ENCODE results near the gene PPM1E.
"Not testable (repeated sequence)": the region's sequence is repeated elsewhere in the genome, so short reads cannot be mapped to it uniquely, and the experiment has no call there.

The PPM1E gene

GRCh38 chr17:58850106-58850505, 94.5 kb downstream of the PPM1E start:
- not testable (repeated sequence) for DNase-seq

DNA sequence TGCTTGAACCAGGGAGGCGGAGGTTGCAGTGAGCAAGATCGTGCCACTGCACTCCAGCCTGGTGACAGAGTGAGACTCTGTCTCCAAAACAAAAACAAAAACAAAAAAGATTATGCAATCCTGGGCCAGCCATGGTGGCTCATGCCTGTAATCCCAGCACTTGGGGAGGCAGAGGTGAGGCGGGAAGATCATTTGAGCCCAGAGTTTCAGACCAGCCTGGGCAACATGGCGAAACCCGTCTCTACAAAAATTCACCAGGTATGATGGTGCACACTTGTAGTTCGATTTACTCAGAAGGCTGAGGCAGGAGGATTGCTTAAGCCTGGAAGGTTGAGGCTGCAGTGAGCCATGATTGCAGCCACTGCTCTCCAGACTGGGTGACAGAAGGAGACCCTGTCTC, 109.6 kb downstream of the PPM1E start:
- DNase-seq = no peak

- no peak for DNase-seq
These were observed 115.1 kb downstream of the PPM1E start for GRCh38 chr17:58870747-58871146.

DNA sequence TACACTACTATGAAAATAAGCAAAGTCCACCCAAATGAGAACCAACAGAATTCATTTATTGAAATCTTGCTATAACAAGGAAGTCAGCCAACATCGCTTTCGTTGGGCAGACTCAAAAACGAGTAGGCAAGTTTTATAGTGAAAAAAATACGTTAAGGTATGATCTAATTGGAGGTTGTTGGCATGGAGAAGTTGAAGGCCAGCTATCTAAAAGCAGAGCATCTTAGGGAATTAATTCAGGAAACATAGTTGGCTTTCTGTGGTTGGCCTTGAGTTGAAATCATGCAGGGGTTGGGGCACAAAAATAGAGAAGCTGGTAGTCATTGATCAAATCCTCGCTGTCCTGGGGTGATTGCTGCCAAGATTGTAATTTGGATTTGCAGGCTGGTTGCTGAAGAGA, 118.3 kb downstream of the PPM1E start:
- no peak for DNase-seq

DNA sequence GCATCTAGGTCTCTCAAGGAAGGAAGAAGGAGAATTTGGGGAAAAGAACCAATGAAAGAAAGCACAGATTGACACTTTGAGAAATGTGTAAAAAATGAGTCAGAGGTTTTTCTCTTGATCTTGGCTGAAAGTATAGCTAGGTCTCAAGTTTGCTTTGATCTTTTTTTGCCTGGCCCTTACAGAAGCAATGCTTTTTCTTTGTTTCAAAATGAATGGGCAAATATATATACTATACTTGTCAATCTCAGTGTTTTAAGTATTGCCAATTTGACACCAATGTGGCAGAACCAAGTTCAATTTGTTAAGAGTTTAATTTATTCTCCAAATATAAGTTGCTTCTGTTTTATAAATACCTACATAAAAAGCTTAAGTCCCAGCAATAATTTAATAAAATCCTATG, 119.6 kb downstream of the PPM1E start:
- DNase-seq = no peak

DNA sequence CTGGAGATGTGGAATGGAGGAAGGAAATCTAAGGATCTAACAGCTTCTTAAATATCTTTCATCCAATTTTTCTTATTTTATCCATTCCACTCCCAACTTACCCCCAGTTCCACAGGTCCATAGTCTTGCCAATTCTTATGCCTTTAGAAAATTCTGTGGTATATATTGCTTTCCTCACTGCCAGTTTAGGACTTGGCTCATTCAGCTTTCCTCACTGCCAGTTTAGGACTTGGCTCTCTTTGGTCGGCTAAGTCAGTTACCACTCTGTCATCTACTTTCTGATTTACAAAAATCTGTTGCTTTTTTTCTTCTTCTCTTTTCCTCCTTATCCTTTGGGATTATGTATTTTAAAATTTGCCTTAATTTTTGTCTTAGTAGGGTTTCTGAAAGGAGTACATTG, 128.5 kb downstream of the PPM1E start:
- no peak for DNase-seq

GRCh38 chr17:58886514-58886913, 130.9 kb downstream of the PPM1E start:
- no peak for DNase-seq

- DNase-seq = no peak
These were observed 134.3 kb downstream of the PPM1E start for GRCh38 chr17:58889928-58890327.

DNA sequence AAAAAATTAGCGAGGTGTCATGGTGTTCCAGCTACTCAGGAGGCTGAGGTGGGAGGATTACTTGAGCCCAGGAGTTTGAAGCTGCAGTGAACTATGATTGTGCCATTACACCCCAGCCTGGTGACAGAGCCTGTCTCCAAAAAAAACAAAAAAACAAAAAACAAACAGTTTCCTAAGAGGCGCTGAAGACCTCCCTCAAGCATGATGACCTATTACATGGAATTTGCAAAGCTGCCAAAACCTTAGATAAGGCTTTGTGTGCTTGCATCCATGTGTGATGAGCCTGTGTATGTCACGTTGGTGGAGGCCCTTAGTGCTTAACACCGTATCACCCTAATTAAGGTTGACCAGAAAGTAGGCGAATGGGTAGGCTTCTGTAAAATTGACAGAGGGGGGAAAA, 143.5 kb downstream of the PPM1E start:
- no peak for DNase-seq

- no peak for DNase-seq
These were observed 146.7 kb downstream of the PPM1E start for GRCh38 chr17:58902322-58902721.

DNA sequence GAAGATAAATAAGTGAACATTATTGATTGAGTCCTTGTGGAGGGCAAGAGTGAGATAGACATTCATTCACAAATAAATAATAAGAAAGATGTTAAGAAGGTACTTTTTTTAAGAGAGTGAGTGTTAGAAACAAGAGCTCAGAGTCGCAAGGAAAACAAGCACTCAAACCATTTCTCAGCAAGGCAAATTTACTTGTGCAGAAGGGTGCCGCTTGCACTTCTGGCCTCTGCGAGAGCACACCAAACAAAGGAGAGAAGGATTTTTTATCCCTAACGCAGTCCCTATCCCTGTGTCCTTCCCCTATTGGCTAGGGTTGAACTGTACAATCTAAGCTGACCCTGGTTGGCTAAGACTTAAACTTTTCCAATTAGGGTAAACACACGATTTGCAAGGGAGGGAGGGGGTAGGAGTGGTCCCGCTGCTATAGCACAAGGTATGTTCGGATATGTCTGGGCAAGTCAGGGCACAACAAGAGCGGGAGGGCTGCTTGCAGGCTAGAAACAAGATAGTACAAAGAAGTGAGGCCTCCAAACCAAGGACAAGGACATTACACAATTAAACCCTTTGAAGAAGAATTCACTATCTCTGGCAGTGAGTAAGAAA, 156.2 kb downstream of the PPM1E start:
- DNase-seq = no peak

GRCh38 chr17:58913552-58913951, 157.9 kb downstream of the PPM1E start:
- DNase-seq = no peak

GRCh38 chr17:58913971-58914769, 158.5 kb downstream of the PPM1E start:
- no peak for DNase-seq

- no peak for DNase-seq
These were observed 161.6 kb downstream of the PPM1E start for GRCh38 chr17:58917228-58917627.

GRCh38 chr17:58918072-58918471, 162.4 kb downstream of the PPM1E start:
- no peak for DNase-seq

DNA sequence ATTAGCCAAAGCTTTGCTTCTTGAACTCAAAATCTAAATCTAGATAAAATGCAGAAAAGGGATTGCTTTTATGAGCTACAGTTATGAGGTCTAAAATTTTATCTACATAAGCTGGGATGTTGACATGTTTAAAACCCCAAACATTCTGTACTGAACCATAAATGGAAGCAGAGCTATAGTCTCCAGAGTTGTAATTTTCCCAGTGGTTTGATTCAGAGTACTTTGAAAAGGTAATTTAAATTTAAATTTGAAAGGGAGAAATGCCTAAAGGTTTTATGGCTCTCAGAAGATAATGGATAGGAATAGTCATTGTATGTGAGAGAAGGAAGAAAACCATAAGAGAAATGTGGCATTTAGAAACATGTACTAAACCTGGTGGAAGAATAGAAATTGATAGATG, 163.2 kb downstream of the PPM1E start:
- DNase-seq = no peak

GRCh38 chr17:58920773-58921172, 165.1 kb downstream of the PPM1E start:
- no peak for DNase-seq

GRCh38 chr17:58932956-58933355, 177.3 kb downstream of the PPM1E start:
- DNase-seq = no peak

- no peak for DNase-seq
These were observed 180.6 kb downstream of the PPM1E start for GRCh38 chr17:58936295-58936694.

GRCh38 chr17:58944166-58944565, 188.5 kb downstream of the PPM1E start:
- no peak for DNase-seq

- no peak for DNase-seq
These were observed 191.8 kb downstream of the PPM1E start for GRCh38 chr17:58947411-58947810.

- no peak for DNase-seq
These were observed 192.2 kb downstream of the PPM1E start for GRCh38 chr17:58947824-58948223.

GRCh38 chr17:58954358-58954757, 198.7 kb downstream of the PPM1E start:
- DNase-seq = not testable (repeated sequence)

DNA sequence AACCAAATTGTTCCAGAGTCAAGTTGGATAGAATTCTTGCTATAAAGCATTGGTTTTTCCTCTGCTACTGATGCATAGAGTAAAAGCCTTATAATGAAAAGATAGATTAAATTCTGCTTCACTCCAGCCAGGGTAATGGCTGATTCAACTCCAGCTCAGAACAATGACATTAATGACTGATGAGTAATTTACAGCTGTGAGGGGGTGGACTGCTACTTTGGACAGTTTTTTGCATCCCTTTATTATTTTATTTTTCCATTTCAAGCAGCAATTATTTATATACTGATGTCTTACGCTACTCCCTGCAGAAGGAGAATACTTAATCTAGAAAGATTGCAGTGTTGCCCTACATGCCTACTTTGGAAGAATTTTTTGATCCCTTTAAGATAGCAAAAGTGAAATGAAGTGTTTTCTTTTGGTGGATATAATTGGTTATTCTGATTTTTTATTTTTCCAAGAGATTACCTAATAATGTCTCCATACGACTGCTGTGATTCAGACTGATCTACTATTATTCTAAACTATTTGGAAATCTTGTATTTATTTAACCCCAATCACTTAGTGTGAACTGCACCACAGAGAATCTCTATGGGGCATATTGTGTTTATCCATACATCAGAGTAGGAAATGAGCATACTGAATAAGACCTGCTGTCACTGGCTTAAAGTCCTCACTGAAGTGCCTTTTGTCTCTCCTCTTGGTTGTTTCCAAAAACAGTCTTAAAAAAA, 201.5 kb downstream of the PPM1E start:
- no peak for DNase-seq
